Activated CD4-positive, alpha-beta T cell treated with anti-CD3 and anti-CD28 coated beads, Interleukin-10, Interleukin-2, amounts not matched to agents 100 ng/mL and 50 ng/mL, durations not matched to agents 16 hours and 8 hours (primary cell): ENCODE data around the gene OBSCN.
"Not testable (repeated sequence)": the region's sequence is repeated elsewhere in the genome, so short reads cannot be mapped to it uniquely, and the experiment has no call there.

Experiments used
- DNase-seq: peaks from one replicate; pipeline ENCODE4 v3.0.0-alpha.2; 2020

Gene OBSCN

GRCh38 chr1:228214921-228215662 is 7.2 kb downstream of the OBSCN start:
- no peak for DNase-seq

- no peak for DNase-seq
Measured at GRCh38 chr1:228215663-228216116, 7.8 kb downstream of the OBSCN start.

GRCh38 chr1:228216371-228217320 is 8.8 kb downstream of the OBSCN start:
- no peak for DNase-seq

GRCh38 chr1:228217551-228218344 is 9.9 kb downstream of the OBSCN start:
- DNase-seq: no peak

- DNase-seq: no peak
Measured at GRCh38 chr1:228218513-228219244, 10.8 kb downstream of the OBSCN start.

- DNase-seq: no peak
Measured at GRCh38 chr1:228219245-228219961, 11.6 kb downstream of the OBSCN start.

GRCh38 chr1:228219962-228220780 is 12.3 kb downstream of the OBSCN start:
- no peak for DNase-seq

- not testable (repeated sequence) for DNase-seq
Measured at GRCh38 chr1:228221097-228221496, 13.3 kb downstream of the OBSCN start.

- DNase-seq: no peak
Measured at GRCh38 chr1:228222548-228222947, 14.7 kb downstream of the OBSCN start.

GRCh38 chr1:228224198-228225164 is 16.6 kb downstream of the OBSCN start:
- no peak for DNase-seq

GRCh38 chr1:228225165-228225710 is 17.4 kb downstream of the OBSCN start:
- DNase-seq: no peak

GRCh38 chr1:228225740-228226139 is 17.9 kb downstream of the OBSCN start:
- no peak for DNase-seq

- no peak for DNase-seq
Measured at GRCh38 chr1:228226141-228226874, 18.5 kb downstream of the OBSCN start.

GRCh38 chr1:228226956-228227791 is 19.3 kb downstream of the OBSCN start:
- no peak for DNase-seq

GRCh38 chr1:228228147-228228546 is 20.3 kb downstream of the OBSCN start:
- DNase-seq: not testable (repeated sequence)

GRCh38 chr1:228228601-228229074 is 20.8 kb downstream of the OBSCN start:
- no peak for DNase-seq

GRCh38 chr1:228231189-228231588 is 23.3 kb downstream of the OBSCN start:
- DNase-seq: no peak
